Pons (tissue), 1 donor: ENCODE measurements around the gene TMEM143.
"Not testable (repeated sequence)": the region's sequence is repeated elsewhere in the genome, so short reads cannot be mapped to it uniquely, and the experiment has no call there.

Source experiments
- DNase-seq: peaks from one replicate; pipeline ENCODE4 v3.0.0-alpha.2; 2016; ENCODE audit warnings: low spot score

The TMEM143 gene

DNA sequence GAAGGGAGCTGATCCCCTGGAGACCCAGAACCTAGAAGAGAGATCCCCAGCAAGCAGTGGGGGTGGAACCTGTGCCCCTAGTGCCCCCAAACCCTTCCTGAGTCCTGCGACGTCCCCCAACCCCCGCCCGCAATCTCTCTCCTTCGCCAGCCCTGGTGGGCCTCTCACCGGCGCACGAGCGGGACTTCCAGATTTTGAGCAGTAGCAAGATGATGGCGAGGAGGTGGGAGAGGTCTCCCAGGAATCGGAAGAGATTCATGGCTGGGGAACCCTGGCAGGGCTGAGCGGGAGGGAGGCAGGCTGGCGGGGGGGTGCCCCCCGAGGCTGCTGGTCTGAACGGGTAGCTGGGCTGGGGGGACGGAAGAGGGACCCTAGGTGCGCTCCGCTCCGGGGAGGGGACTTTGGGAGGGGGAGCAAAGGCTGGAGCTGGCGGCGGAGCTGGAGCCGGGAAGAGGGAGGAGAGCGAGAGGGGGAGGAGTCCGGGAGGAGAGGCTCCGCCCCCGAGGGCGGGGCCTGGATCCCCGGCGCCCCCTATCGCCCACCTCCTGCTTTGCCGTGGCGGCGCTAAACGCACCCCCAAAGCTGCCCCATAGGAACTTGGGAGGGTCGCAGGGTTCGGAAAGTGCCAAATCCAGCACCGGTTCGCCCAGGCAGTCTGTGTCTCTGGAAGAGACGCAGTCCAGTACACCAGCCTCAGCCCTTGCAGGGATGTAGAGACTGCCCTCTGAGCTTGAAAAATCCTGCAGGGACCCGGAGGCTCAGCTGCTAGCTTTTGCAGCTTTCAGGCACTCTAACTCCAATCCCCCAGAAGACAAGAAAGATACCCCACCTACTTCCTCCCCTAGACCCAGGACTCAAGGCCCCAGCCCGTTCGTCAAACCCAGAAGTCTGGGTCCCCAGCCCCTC lies 27.6 kb upstream of the TMEM143 start, which contains the start of gene KDELR1:
KDELR1 (minus strand) TSS at position 452 of the 906 bp plus-strand sequence; CDS start at position 259, 193 bp downstream.
- DNase-seq: peak; percentile 76

GRCh38 chr19:48390188-48391099 lies 26.7 kb upstream of the TMEM143 start:
- DNase-seq: peak; percentile 32

- no peak for DNase-seq
Observed at GRCh38 chr19:48386981-48387380, 23.2 kb upstream of the TMEM143 start.

DNA sequence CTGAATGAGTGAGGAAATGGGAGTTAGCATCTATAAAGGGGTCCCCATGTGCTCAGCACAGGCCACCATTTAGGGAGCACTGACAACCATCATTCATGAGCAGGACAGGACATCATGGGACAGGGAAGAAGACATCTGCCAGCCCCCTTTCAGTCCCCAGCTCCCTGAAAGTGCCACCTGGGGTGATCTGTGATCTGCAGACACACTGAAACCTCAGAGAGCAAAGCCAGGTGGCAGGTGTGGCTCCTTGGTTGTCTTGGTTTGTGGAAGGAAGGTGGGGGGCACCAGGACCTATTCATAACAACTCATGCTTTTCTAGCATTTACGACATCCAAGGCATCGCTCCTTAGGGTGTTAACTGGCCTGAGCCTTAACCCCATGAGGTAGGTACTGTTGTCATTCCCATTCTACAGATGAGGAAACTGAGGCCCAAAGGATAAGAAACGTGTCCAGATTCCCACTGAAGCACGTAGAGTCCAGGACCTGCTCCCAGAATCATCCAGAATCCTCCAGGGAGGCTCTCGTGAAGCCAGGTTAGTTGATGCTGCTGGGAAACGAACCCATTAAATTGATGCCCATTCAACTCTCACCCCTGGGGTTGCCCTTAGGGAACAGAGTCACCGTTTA lies 21.8 kb upstream of the TMEM143 start:
- no peak for DNase-seq

DNA sequence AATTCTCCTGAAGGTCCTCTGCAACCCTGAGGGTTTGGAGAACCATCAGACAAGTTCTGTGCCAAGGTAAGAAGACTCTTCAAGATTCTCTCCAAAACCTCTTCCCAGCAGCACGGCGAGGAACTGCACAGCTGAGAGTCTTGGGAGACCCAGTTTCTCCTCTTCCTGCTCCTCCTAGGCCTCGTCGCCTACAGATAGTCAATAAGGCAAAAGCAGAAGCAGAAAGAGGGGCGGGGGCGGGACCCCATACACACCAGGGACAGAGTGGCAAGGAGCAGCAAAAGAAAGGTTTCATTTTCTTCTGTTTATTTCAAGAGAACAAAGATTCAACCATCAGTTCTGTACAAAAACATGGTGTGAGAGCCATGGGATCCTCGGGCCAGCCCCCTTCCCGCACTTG lies 18.5 kb upstream of the TMEM143 start:
- no peak for DNase-seq

DNA sequence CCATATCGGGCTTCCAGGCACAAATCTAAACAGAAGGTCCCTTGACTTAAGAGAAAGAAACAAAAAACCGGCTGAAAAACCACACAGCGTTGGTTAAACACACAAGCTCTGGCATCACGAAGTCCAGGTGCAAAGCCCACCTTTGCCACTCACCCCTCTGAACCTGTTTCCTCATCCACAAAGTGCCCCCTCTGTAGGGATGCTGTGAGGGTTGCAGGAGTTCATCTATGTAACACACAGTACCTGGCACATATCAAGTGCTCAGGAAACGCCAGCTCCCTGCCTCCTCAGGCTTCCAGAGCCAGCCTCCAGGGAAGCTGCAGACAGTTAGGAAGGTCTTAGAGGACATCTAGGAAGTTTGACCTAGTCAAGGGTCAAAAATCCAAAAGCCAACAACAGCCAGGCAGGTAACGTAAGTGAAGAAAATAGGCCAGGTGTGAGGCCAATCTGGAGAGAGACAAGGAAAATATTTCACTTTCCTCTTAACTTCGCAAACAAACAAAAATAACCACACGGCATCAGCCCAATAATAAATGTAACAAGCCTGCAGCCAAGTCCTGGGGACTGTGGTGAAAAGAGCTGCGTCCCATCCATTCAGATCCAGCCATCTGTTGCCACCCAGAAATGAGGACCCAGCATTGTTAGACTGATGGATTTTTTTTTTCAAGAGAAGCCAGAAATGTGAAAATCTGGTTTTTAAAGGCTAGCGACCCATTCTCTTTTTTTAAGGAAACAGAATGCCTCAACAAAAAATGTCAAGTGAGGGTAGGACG lies 17.6 kb upstream of the TMEM143 start:
- DNase-seq: no peak

DNA sequence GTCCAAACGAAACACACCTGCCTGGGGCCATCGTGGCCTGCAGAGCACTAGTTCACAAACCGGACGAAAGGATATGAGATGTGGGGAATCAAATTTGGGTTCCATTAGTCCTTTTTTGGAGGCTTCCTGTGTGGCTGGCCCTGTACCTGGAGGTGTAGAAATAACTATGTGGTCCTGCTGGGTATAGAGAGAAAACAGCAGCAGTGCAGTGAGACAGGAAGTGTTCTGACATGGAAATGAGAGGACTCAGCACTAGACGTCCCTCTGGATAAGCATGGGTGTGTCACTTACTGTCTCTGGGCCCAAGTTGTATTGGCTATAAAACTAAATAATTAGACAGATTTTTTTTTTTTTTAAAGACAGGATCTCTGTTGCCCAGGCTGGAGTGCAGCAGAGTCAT lies 15.3 kb upstream of the TMEM143 start:
- no peak for DNase-seq

GRCh38 chr19:48378194-48378570 lies 14.4 kb upstream of the TMEM143 start:
- DNase-seq: no peak

- DNase-seq: no peak
Observed at GRCh38 chr19:48373567-48373966, 9.8 kb upstream of the TMEM143 start.

DNA sequence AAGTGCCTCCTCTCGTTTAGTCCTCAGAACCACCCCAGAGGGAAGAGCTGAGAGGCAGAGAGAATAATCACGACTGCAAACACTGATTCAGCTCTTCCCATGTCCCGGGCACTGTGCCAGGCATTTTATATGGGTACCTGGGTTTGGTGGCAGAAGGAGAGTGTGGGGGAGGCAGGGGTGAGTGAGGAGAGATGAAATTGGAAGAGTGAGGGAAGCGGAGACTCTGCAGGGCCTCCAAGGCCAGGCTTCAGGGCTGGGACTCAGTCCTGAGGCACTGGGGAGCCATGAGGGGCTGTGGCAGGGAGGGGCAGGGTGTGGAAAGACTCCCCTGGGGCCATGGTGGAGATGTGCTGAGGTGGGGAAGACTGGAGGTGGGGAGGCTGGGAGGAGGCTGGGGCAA lies 9.2 kb upstream of the TMEM143 start:
- DNase-seq: no peak

DNA sequence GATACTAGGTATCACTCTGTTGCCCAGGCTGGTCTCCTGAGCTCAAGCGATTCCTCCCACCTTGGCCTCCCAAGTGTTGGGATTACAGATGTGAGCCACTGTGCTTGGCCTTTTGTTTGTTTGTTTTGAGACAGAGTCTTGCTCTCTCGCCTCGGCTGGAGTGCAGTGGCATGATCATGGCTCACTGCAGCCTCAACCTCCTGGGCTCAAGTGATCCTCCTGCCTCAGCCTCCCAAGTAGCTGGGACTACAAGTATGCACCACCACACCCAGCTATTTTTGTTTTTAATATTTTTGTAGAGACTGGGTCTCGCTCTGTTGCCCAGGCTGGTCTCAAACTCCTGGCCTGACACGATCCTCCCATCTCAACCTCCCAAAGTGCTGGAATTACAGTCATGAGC lies 8.0 kb upstream of the TMEM143 start:
- DNase-seq: not testable (repeated sequence)

GRCh38 chr19:48371367-48371766 lies 7.6 kb upstream of the TMEM143 start:
- DNase-seq: no peak

GRCh38 chr19:48370955-48371354 lies 7.2 kb upstream of the TMEM143 start:
- DNase-seq: no peak

DNA sequence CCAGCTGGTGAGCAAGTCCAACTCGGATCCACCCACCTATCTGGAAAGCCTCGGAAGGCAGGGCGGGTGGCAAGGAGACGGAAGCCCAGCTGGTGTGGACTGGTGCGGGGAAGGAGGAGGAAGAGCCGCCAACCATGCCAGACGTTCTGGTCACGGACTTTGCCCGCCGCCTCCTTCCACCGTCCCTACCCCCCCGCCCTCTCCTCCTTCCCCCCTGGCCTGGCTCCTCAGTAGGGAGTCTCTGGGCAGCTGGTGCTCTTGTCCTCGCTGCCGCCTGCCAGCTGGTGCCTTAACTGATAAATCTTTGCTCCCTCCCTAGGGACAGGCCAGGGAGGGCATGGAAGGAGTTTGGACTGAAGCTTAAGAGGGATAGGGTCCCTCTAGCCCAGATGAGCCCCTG lies 5.2 kb upstream of the TMEM143 start:
- no peak for DNase-seq

DNA sequence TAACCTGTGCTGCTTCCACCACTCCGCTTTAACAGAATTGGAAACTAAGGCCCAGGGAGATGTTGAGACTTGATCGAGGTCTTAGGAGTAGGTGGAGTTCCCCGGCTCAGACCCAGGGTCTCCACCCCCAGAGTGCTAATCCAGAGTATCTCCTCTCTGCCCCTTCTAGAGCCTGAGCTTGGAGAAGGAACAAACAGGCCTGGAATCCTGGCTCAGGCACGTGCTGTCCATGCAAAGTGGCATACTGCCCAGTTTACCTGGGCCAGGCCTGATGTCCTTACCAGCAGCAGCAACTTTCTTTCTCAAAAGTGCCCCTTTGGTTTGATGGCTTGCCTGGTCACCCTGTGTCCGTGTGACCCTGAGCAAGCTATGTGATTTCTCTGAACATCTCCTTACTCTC lies 4.1 kb upstream of the TMEM143 start:
- DNase-seq: no peak

GRCh38 chr19:48365602-48366001 lies 1.9 kb upstream of the TMEM143 start:
- no peak for DNase-seq

GRCh38 chr19:48364598-48365348 lies 1.0 kb upstream of the TMEM143 start:
- no peak for DNase-seq

GRCh38 chr19:48363500-48363809 lies 285 bp downstream of the TMEM143 start:
- no peak for DNase-seq

DNA sequence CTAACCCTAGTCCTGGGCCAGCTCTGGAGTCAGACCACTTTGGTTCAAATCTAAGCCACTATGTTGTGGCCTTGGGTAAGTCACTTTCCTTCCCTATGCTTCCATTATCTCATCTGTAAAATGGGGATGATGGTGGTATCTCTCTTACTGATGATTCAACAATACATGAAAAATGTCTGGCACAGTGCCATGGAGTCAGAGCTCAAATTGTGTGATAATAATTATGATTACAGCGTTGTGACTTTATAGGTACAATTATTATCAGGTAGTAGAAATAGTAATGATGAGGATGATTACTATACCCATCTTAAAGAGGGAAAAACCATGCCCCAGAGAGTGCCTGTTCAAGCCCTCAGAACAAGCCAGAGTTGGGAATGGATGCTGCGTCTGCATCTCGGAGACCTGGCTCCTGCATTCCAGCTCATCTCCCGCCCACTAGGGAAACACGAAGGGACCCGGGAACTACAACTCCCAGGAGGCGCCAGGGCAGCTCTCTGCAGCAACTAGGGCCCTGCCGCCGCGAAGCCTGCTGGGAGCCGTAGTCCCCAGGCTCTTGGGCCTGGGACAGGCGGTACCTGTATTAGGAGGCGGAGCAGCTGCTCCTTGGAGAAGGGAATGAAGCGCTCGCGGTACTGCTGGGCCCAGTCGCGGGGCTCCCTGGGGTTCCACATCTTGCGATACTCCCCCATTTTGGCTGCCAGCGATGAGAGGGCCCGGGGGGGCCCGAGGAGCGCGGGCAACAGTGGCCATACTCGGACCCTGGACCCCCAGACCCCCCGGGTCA lies 832 bp downstream of the TMEM143 start:
- DNase-seq: peak; percentile 95

DNA sequence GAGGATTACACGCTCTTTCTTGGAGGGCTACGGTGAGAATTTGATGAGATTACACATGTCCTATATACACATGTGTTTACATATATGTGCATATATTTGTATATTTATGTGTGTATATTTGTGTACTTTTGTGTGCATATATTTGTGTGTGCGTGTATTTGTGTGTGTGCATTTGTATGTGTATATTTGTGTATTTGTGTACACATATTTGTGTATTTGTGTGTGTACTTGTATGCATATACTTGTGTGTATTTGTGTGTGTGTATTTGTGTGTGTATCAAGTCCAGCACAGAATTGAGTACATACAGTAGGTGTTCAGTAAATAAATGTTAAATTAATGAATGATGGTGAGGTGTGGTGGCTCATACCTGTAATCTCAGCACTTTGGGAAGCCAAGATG lies 1.8 kb downstream of the TMEM143 start:
- no peak for DNase-seq
